Measurements from ENCODE around the gene CDYL.
A peak's percentile ranks its signal among the peaks of the same experiment; 100 is the strongest.
"Not testable (repeated sequence)": the region's sequence is repeated elsewhere in the genome, so short reads cannot be mapped to it uniquely, and the experiment has no call there.

CDYL gene

DNA sequence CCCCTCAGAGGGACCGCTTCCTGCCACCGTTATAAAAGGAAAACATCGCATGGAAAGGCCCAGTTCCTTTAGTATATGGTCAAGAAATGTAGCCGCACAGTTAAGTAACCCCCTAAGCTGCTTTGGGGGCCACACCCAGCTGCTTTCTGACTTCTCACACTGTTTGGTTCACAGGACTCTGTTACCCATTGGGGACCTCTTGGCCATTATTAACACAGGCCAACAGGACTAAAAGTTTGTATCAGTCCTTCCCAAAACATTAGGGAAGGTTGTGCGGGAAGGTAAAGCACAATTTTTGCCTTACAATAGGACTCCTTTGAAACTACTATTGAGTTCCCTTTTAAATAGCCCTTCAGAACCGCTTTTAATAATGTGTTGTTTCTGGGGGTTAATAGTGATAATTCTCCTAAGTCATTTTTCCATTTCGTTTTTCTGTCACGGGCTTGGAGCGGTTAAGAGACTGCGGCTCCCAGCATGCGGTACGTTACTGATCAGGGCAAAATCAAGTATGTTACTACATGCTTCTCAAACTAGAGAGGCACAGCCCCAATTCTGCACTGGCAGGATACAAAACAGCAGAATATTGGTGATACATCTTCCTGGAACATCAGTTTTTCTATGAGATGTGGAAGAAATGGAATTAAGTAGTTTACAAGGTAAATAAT lies 228.3 kb downstream of the CDYL start:
- Mint-ChIP-seq H3K36me3 (peaks cover 7% of the 10 kb centered on the region), H3K27ac (peak overlapping the region; percentile 99), H3K9me3 (no peaks in the 10 kb centered on the region), H3K27me3 (no peaks in the 10 kb centered on the region), H3K4me3 (peak overlapping the region; percentile 94), H3K4me1 (peaks cover 16% of the 10 kb centered on the region)

- H3K36me3 Mint-ChIP-seq, H3K9me3 Mint-ChIP-seq, H3K27ac Mint-ChIP-seq, H3K27me3 Mint-ChIP-seq: not testable (repeated sequence)
- Mint-ChIP-seq H3K4me3 (peak overlapping the region; percentile 3), H3K4me1 (peaks cover 16% of the 10 kb centered on the region)
These were observed 228.8 kb downstream of the CDYL start for GRCh38 chr6:5005038-5005433.

All from activated naive CD4-positive, alpha-beta T cell treated with anti-CD3 and anti-CD28 coated beads, Interleukin-2, amount 50 U/mL, for 24 hours (primary cell).